Right renal pelvis (tissue), 4 donors: Measurements from ENCODE around the gene PTPRD. TPM values are rescaled to one million over a fixed set of nuclear protein-coding genes. Genes with fewer than 3 reads are reported as not detected.
A peak's percentile ranks its signal among the peaks of the same experiment; 100 is the strongest.

Experiments
- DNase-seq, 4 donors: peaks; one replicate each; pipeline ENCODE4 v3.0.0-alpha.2; 2013; ENCODE audit warnings: low read depth in 4 of 4, low spot score in 3 of 4, missing footprints in 1 of 4
- polyA plus RNA-seq, 4 donors: library from polyadenylated mRNA; unstranded; fragments of 120-200 nt; gene quantifications; one replicate each; pipeline ENCODE4 v1.2.1, GENCODE V29; 2013; ENCODE audit not compliant: insufficient read length in 4 of 4

PTPRD gene
- polyA plus RNA-seq, 4 donors: 105 to 119 (median 108) TPM

DNA sequence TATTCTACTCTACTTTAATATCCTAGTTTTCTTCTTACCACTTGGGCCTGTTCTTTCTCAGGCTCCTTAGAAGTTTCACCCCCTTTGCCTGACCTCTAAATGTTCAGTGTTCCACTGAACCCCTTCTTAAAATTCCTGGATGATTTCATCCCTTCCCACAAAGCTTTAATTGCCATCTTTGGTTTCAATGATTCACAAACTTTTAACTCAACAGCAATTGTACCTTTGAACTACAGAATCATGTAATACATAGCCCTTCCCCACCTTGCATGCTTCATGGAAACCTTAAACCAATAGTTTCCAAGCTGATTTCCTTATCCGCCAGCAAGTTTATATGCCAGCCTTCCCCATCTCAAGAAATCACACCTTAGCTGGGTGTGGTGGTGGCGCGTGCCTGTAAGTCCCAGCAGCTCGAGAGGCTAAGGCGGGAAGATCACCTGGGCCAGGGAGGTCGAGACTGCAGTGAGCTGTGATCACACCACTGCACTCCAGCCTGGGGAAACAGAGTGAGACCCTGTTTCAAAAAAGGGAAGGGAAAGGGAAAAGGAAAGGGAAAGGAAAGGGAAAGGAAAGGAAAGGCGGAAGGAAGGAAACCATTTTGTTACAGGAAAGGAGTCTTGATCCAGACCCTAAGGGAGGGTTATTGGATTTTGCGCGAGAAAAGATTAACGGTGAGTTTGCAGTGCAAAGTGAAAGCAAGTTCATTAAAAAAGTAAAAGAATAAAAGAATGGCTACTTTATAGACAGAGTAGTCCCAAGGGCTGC, 1789.5 kb downstream of the PTPRD start:
- no peak for DNase-seq

DNA sequence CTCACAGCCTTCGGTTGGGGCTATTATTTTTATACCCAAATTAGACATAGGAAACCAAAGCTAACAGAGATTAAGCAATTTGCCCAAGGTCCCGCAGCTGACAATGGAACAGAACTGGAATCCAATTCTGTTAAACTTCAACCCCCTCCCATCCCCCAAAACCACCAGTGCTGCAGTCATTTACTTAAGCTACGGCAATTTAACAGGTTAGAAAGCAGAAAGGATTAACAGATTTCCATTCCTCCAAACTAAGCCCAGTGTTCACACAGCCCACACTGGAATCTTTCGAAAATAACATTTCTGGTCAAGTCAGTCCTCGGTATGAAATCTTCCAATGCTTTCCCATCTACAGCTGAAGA, 1790.2 kb downstream of the PTPRD start:
- no peak for DNase-seq

DNA sequence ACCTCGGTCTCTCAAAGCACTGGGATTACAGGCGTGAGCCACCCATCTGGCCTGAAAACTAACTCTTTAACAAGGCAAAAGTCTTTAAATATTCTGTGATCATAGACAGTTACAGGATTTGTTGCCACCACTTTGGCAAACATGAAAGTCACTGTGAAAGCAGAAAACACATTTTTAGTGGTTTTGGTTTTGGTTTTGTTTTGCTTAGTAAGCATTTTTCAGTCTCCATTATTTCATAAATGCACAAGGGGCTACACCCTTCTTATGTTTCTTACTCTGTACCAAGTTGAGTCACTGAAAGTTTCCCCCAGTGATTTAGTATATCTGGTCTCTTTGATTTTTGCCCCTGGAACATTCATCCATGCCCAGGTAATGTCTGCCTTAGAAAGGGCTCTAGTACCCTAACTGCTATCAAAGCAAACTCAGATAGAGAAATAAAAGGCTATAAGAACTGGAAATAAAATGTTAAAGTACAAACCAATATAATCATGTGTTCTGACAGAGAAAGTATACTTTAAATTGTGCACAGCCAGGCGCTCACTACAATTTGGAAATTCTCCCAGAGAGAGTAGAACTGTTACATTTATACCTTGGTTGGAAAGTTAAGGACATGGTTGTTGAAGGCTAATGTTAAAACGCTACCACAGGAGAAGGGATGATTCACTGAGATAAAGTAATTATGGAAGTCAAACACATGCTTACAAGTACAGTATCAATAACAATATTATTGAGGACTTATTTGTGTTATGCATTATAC, 1790.7 kb downstream of the PTPRD start:
- no peak for DNase-seq

DNA sequence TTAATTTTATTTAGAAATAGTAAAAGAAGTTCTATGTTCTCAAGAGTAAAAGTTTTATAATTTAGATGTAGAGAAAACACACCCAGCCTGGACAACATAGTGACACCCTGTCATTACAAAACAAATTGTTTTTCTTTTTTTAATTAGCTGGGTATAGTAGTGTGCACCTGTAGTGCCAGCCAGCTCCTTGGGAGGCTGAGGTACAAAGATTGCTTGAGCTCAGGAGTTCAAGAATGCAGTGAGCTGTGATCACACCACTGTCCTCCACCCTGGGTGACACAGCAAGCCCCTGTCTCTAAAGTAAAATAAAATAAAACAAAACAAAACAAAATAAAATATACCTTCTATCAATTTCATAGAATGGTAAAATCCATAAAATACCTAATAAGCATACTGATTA, 1795.5 kb downstream of the PTPRD start:
- no peak for DNase-seq

DNA sequence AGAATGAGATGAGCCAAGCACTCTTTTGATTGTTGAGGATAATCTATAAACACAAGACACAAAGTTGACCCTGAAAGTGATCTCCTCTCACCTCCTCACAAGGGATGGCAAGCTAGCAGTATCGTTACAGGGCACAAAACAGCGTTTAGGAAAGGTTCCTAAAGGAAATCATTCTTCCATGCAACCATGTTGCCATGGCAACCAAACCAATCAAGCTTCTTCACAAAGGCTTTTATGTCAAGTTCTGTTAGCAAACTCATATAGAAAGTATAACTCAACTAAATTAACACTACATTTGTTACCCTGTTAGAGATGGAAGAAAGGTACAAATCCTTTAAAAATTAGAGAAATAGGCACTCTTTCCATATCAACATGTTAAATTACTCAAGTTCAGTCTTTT, 1796.4 kb downstream of the PTPRD start:
- peak in 3 of 4 donors; percentile 37 to 57 (median 50) for DNase-seq

DNA sequence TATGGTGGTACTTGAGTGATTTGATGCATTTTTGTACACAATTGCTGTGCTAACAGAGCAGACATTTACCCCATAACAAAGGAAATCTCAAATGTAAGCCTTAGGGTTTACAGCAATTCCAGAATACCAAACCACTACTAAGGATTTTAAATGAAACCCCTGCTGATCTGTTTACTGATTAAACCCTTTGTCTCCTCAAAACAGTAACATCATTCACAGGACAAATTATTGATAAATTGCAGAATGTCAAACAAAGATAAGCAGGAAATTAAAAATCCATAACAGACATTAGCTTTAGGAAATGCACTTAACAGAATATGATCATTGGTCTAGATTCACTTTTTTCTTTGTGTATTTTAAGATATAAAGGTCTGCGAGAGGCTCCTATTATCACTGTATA, 1796.9 kb downstream of the PTPRD start:
- no peak for DNase-seq

DNA sequence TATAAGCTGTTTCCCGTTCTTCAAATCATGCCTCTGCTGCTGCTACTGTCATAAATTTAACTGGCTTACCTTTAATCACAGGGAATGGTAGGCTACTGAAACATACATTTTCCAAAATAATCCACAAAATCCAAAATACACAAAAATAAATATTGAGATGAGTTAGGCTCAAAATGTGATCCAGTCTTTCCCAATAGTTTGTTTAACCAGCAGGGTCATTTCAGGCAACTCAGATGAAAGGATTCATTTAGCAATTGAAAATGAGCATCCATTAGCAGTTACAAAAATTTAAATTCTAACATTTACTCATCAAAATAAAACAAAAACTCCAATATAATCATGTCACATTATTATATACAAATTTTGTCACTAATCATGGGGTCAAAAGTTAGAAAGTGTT, 1797.6 kb downstream of the PTPRD start:
- no peak for DNase-seq

DNA sequence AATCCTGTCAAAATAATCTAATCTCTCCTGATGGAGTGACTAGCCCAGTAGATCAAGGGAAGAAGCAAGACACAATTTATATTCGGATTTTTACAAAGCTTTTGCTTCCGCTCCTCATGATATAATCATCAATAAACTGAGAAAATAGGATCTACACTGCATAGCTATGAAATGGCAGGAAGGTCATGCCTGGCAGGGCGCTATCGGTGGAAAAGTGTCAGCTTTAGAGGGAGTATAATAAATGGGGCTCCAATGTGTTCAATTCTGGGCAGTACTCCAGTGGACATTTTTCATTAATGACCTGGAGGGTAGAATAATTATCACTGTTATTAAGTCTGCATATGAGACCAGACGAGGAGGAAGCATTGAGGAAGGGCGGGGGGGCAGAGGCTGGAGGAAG, 1799.9 kb downstream of the PTPRD start:
- no peak for DNase-seq

DNA sequence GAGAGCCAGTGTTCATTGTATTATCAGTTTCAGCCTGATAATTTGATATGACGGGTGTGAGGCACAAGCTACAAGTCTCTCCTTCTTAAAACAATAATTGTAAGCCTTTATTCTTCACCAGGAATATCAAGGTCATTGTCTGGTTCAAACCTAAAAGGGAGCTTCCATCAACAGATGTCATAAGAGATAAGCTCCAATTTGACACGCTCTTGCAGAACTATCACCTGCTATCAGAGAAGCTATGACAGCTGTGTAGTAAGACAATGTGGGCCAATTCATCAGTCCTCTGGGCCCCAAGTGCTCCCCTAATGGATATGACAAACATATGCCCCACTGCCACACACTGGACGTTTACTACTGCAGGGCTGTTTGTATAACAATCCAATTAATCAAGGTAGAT, 1803.1 kb downstream of the PTPRD start:
- DNase-seq: no peak

DNA sequence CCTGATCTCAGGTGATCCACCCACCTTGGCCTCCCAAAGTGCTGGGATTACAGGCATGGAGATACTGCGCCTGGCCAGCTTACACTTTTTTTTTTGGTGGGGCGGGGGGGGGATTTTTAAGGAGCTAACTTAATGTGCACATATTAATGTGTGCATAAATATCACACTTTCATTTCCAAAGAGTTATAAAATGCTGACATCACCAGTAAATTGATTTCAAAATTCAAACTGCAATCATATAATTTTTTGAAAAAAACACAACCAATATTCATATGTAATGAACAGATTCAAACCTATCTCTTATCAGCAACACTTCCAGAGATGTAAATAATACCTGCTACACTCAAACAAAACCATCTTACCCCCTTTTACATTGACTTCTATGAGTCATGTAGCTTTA, 1806.7 kb downstream of the PTPRD start:
- no peak for DNase-seq

DNA sequence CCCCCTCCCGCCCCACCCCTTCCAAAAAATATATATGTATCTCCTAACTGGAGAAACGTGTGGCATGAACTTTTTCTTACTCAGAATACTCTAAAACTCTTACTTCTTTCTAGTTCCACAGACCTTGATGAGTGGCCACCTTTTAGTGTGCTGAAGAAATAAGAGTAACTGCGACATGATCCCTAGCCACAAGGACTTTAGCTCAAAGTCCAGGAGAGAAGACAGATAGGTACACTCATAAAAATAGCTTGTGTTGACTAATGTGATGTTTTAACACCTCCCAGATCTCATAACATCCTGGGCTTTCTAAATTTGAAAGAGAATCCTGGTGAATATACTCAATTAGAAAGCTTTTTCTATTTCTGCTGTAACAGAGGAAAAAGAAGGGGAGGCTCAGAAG, 1808.2 kb downstream of the PTPRD start:
- no peak for DNase-seq

DNA sequence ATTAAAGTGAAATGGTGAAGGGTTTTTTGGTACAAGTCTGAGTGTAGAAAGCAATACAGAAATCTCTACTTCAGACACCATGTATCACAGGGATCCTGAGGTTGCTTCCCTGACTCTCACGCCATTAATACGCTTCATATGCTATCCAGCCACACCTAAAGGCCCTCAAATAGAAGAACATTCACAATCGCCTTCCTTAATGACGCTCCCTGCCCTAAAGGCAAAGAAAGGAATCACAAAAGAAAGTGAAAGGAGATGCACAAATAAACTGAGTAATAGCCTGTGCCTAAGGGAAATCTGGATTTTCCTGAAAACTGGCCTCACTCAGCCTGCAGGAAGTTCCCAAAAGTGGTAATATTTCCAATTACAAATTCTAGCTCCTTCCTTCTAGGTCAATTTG, 1810.6 kb downstream of the PTPRD start:
- no peak for DNase-seq

DNA sequence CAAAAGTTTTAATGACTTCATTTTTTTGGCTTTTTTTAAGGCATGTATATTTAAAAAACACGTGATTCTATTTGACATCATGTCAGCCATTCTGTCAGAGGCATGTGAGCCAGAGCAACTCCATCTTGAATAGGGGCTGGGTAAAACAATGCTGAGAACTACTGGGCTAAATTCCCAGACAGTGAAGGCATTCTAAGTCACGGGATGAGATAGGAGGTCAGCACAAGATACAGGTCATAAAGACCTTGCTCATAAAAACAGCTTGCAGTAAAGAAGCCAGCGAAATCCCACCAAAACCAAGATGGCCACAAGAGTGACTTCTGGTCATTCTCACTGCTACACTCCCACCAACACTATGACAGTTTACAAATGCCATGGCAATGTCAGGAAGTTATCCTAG, 1812.6 kb downstream of the PTPRD start:
- DNase-seq: no peak

DNA sequence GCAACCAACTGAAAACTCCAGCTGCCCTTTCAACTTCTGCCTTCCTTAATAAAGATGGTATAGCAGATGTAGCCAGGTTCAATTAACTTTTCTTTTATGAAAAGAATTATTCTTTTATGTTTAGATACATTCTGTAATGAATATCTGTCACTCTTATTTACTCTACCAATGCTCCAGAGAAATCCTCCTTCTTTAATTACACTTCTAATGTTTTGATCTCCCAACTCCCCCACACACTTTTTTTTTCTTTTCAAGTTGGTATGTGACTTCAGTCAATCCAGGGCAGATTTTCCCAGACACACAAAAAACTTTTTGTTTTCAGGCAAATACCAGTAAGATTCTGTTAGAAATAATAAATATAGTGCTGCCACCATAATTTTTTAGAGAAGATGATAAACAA, 1813.2 kb downstream of the PTPRD start:
- no peak for DNase-seq

DNA sequence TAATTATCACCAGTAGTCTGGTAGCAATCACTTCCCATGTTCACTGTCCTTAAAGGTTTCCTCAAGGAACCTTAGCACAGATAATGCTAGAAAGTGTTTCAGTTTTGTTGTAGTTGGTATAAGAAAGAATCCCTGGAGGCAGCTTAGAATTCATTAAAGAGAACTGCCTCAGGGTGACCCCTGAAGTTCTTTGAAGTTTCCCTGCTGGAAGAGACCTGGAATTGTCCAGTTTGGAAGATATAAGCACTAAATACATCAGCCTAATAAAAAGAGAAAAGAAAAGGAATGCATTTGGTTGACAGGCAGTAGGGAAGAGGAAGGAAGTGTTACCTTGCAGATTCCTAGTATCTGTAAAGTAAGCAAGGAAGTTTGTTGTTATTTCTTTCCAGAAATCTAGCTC, 1813.6 kb downstream of the PTPRD start:
- DNase-seq: no peak

DNA sequence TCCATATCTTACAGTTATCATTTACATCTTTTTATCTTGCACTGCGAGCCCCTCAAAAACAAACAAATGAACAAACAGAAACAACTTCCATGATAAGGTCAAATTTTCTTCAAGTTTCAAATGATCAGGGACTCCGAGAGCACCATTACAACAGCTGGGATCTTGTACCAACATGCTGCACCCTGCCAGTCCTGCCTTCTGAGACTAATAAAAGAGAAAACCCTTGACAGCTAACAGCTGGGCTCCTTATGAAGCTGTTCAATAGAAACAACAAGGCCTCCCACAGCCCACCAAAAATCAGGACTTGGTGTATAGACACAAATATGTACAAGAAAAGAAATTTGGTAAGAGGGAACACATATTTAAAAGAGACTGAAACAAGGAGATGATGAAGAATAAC, 1828.0 kb downstream of the PTPRD start:
- no peak for DNase-seq

DNA sequence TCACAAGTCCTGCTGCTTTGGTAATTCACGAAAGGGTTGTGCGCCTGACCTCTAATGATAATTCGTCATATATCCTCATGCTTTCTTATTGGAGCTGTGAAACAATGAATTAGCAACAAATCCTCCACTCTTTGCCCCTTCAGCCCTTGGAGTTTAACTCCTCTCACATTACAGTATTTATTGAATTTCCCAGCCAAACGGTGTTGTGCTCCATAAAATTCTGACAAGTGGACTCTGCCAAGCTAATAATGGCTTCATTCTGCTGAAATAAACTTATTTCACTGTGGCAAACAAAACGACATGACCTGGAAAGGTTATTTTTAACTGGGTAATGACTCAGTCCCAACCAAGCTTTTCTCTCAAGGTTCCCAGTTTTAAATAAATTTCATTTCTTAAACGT, 1828.9 kb downstream of the PTPRD start:
- DNase-seq: no peak

DNA sequence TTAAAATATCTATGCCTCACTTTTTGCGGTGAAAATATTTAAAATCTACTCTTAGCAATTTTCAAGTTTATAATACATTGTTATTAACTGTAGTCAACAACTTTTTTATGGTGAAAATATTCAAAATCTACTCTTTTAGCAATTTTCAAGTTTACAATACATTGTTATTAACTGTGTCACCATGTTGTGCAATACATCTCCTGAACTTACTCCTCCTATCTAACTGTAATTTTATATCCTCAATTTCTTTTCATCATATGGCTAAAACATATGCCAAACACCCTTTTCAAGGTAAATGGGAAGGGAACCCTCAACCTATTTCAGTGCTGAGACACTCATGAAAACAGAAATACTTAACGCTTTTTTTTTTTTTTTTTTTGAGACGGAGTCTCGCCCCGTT, 1830.6 kb downstream of the PTPRD start:
- DNase-seq: no peak

DNA sequence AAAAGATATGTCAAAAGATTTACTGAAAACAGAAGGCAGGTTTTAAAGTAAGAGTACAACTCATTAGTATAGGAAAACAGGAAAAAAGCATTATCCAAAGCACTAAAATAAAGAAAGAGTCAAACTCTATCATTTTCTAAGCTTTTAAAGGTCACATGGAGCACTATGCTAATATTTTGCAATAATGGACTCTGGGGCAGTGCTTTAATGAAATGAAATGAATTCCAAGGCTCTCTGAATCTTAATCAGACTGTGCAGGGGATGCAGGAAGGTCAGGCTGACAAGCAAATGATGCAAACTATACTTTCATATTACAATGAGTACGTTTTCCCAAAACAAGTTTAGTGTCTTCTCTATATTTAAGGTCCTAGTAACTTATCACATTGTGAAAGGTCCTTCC, 1831.3 kb downstream of the PTPRD start:
- no peak for DNase-seq

DNA sequence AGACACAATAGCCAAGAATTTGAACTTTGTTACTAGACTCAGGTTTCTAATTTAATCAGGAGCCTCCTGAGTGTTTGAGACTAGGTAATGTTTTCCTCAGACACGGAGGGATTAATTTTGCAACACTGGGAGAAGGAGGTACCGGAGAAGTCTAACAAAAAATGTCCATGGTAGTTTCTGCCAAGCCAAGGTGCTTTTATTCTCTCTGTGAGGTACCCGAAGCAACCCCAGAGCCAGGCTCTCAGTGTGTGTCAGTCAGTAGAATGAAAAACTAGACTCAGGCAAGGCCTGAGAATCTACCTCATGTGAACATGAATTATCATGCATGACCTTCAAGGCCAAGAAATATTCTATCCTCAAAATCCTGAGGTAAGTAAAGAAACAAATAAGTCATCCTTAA, 1832.4 kb downstream of the PTPRD start:
- DNase-seq: no peak

DNA sequence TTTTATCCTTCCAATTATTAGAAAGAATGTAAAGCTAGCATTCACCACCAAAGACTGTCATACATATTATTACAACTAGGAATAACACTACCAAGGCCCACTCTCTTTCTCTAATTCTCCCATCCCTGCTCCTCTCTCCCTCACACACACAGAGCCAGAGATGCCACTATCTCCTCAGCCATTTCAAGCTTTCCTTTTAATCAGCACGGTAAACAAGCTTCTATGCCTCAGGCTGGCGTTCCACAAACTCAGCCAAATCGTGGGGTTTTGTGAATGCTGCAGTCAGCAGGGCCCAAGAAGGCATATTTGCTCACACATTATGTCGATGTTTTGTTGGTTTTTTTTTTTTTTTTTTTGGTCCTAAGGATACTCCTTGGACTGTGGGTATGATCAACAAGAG, 1833.3 kb downstream of the PTPRD start:
- DNase-seq: no peak

DNA sequence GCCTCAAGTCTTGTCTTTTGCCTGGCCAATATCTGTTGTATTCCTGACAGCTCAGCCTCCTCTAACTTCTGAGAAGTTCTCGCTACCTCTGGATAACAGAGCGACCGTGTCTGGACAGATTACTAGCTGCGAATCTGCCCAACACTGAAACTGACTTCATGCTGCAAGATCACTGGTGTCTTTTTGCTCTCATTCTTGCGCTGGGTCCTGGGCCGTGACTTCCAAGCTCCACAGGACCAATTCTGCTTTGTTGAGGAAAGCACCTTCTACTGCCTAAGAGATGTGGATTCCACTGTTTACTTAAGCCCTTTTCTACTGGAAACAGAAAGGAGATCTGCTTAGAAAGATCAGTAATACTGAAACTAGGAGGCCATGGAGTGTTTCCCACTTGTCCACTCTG, 1834.4 kb downstream of the PTPRD start:
- no peak for DNase-seq
